Stimulated activated CD8-positive, alpha-beta memory T cell treated with anti-CD3 and anti-CD28 coated beads, Interleukin-12 subunit alpha, Interleukin-12 subunit beta, amount 100 ng/mL, for 24 hours (primary cell): ENCODE data around the gene STBD1.
"Not testable (repeated sequence)": the region's sequence is repeated elsewhere in the genome, so short reads cannot be mapped to it uniquely, and the experiment has no call there.

Experiments used
- DNase-seq: peaks from one replicate; pipeline ENCODE4 v3.0.0-alpha.2; 2020; ENCODE audit errors: extremely low read depth

STBD1 gene

DNA sequence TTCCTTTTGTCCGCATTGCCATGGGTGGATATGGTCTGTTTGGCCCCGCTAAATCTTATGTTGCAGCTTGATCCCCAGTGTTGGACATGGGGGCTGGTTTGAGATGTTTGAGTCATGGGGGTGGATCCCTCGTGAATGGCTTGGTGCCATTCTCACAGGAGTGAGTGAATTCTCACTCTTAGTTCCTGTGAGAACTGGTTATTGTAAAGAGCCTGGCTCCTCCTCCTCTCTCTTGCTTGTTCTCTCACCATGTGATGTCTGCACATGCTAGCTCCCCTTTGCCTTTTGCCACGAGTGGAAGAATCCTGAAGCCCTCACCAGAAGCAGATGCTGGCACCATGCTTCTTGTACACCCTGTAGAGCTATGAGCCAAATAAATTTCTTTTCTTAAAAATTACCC lies 22.6 kb upstream of the STBD1 start:
- no peak for DNase-seq

DNA sequence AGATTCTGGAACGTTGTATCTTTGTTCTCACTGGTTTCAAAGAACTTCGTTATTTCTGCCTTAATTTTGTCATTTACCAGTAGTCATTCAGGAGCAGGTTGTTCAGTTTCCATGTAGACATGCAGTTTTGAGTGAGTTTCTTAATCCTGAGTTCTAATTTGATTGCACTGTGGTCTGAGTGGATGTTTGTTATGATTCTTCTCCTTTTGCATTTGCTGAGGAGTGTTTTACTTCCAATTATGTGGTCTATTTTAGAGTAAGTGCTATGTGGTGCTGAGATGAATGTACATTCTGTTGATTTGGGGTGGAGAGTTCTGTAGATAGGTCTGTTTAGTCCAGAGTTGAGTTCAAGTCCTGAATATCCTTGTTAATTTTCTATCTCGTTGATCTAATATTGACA lies 18.7 kb upstream of the STBD1 start:
- DNase-seq, result not testable (repeated sequence)

DNA sequence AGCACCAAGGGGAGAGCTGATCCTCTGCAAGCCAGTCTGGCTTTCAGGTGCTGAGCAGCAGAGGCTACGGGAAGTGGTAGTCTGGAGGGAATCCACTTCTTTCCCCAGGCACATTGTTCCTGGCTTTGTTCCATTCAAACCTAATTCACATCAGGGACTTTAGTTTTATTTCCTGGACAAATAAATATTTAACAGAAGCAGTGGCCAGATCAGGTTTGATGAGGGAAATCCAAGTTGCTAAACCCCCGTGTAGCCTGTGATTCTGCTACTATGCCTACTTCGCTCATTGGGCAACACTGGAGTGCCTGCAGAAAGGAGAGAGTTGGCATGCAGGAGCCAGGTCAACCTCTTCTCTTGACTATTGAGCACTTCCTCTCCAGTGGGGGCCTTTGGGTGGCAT lies 13.8 kb upstream of the STBD1 start:
- DNase-seq, result no peak

DNA sequence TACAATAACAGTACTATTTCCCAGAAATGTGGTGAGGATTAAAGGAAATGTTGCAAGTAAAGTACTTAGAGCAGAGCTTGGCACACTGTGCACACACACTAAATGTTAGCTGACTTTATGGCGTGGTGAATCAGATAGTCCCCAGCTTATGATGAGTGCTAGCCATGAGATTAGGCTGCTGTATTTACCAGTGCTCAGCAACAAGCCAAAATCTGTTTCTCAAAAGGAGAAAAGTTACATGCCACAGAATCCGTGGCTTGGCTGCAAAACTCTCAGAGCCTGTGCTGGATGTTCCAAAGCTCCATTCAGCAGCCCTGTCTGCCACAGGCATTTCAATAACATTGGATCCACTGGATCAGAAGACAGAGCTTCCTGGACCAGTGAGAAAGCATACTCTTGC lies 12.8 kb upstream of the STBD1 start:
- DNase-seq, result no peak

DNA sequence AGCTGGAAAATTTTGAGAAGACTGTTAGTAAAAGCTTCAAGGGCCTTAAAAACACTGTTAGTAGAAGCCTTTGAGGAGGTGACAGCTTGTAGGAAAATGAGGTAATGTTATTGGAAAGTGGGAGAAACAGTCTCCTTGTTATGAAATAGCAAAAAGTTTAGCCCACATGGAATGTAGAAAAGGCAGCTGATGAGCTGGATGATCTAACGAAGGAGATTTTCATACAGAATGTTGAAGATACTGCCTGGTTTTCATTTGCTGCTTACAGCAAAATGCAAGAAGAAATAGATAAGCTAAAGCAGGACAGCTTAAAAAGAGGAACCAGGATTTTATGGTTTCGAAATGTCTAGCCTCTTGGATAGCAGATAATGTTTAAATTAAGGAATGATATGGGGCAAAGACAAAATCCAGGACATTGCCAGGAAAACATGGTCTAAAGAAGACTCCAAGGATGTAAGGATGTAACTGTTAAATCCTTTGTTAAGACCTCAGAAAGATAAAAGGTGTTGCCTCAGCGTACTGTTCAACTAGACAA lies 10.2 kb upstream of the STBD1 start:
- no peak for DNase-seq

DNA sequence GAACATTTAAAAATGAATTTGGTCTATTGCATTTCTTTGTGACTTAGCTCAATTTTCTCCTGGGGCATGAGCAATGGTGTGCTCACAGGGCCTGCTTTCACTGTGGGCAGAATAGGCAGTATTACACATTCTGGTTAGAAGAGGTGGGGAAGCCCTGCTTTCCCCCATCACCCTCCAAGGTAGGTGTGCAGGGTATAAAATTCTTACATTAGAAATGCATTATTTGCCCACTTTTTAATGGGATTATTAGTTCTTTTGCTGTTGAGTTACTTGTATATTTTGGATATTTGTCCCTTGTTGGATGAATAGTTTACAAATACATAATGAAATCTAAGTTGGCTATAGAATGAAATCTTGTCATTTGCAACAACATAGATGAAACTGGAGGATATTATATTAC lies 8.3 kb upstream of the STBD1 start:
- no peak for DNase-seq

DNA sequence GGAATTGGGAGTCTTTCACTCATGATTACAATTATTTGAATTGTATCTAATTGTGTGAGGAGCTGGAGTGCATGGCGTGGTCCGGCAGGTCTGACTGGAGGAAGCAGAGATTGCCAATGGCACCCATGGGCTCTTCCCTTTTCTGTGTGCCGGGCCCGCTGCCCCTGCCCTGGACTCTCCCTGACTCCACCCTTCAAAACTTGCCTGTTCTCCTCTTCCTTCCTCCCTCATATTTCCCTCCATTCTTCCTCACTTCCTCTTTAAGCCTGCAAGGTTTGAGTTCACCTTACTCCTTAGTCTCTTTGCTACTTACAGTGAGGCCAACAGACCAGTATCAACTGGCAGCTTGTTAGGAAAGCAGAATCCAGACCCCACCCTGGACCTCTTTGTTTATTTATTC lies 6.5 kb upstream of the STBD1 start:
- DNase-seq, result no peak

DNA sequence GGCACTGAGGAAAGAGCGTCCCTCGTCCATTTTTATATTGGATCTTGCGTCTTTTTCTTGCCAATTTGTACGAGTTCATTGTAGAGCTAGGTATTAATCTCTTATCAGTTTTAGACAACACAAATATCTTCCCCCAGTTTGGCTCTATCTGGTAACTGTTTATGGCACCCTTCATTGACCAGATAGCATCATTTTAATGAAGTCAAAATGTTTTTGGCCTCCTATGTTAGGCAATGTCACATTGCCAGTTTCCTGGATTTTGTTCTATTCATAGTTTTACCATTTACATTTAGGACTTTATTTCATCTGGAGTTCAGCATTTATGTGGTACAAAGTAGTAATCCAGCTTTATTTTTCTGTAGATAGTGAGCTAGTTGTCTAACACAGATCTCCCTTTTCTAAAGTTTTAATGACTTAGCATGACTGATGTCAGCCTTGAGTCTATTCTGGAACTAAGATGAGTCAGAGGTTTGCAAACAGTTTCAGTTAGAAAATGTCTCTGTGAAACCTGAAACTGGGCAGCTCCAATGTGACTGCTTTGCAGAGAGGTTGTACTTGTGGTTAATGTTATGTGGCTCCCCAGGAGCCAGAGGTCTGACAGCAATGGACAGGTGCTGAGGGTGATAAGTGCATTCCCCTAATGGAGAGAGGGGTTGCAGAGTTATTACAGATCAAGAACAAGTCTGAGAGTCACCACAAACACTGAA lies 5.3 kb upstream of the STBD1 start:
- DNase-seq, result no peak

DNA sequence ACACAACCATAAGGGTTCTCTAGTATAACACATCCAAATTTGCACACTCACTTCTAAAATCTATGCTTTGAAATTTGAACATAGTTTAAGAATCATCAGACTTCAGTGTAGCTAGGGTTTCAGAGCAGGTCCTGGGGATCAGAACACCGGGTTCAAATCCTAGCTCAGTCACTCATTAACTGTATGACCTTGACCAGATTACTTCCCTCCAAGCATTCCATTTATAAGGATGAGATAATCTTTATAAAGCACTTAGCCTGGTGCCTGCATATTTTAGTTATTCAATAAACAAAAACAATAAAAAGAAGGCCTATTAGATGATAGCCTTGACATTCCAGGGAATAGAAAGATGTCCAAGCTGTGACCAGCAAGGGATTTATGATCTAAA lies 4.8 kb upstream of the STBD1 start:
- DNase-seq, result no peak

DNA sequence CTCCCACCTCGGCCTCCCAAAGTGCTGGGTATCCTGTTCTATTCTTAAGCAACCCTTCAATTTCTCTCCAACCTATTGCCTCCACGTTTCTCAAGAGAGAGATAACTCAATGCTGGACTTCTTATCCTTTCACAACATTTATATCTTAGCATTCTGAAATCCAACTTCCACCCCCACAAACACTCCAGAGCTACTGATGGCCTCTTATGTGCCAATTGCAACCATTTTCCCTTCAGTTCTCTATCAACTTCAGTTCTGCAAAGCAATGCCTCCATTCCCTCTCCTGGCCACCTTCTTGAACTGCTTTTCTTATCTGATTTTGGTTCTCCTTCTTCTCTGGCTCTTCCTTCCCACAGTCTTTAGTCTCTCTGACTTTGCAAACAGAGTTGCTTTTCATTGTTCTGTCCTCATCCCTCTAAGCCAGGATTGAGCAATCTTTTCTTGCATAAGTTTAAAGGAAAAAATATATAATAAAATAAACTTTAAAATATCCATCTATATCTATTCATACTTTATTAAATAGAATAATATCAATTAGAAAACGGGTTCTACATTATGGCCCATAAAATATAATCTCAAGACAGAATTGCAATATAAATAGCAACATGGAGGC lies 3.6 kb upstream of the STBD1 start:
- no peak for DNase-seq

DNA sequence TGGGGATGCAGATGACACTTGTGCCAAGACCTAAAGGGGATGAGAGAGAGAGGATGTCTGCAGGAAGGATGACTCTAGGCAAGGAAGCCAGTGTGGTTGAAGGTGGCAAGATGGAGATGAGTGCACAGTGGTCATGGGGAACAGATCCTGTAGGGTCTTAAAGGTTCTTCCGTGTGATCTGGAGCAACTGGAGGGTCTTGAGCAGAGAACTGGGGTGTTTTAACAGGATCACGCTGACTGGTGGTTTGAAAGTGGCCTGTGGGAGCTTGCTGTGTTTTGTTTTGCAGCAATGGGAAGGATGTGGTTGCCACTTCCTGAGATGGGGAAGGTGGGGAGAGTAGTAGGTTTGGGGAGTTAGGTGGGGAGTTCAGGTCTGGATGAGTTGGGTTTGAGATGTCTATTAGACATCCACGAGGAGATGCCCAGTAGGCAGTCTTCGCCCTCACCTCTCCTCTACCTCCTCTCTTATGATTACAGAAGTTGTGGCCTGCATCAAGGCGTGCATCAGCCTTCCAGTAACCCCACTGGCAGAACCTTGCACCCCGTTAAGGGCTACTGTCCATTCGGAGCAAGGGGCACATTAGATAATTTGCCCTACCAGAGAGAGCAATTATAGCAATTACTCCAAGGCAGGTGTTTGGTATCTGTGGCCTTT lies 1.4 kb upstream of the STBD1 start:
- DNase-seq, result no peak

DNA sequence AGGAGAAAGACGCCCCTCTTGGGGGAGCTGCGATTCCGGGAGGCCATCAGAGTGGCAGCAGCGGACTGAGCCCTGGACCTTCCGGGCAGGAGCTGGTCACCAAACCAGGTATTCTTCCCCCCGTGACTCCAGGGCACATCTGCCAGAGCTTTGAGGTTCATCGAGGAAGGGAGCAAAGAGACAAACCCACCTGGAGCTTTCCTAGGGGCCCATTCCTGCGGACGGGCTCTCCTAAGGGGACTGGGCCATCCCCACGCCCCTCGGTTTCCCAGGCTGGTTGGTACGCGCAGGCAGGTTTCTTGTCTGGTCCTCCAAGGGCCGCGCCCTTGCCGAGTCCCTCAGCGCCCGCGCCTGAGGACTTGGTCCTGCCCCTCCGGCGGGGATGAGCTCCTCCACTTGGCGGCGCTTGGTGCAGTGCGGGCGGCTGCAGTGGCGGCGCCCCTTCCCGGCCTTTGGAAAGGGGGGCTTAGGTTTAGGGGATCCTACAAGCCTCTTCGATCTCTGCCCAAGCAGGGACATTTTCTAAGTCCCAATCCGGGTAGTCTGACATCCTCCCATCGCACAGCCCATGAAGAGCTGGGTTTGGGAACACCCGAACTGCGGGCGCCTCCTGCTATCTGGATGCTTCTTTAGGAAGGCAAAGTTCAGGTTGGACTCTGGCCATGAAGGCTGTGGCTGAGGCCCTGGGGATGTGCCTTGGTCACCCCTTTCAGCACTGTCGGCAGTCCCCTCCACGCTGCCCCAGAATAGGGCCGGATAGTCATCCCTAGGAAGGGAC lies 538 bp downstream of the STBD1 start:
- DNase-seq, result no peak

DNA sequence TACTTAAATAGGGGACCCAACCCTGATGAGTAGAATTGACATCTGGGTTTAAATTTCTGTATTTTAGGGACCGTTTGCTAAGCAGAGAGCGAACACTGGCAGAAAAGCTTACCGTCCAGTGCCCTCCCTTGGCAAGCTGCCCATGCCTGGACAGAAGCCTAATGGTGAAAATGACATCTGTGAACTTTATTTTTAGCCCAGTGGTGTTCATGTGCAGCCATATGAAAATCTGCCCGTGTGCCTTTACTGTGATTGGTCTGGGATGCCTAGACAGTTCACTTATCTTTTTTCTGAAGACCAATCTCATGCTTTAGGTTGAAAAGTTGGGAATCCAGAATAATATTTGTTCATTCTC lies 1.1 kb downstream of the STBD1 start:
- no peak for DNase-seq

DNA sequence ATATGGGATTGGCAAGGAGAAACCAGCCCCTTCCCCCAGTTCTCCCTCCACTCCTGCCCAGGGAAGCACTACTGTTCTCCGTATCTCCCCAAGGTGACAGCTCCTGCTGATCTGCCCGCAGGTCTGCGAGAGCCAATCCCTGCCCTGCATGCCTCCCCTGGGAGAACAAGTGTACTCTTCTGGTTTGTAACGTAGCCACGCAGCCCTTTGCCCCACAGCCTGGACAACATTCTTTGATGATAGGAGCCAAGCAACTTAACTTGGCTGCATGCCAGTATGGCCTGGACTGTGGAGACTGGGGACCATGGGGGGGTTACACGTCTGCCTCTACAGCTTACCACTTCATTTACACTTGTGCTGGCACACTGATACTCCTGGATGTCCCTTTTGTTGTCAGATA lies 2.0 kb downstream of the STBD1 start:
- DNase-seq, result no peak

DNA sequence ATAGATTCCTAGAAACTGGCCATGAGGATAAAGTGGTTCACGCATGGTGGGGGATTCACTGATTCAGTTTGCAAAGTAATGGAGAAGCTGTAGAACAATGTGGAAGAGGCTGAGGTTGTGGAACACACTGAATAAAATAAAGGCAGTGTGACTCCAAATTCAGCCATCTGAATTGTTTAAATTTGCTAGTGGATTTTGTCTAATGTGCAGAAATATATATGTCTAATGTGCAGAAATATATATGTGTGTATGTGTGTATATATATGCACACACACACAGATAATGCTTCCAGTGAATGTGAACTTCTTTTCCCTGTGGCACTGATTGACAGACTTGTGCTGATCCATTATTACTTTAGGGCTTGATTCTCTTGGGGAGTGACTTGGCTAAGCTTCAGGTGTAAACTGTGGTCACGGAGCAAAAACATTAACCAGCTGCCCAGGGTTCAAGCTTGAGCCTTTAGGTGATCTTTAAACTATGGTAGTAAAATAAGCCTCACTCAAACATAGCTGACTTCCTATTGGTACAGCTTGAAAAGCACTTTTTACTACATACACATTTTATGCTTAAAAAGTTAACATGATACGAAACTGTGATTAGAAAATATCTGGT lies 3.5 kb downstream of the STBD1 start:
- DNase-seq, result no peak

DNA sequence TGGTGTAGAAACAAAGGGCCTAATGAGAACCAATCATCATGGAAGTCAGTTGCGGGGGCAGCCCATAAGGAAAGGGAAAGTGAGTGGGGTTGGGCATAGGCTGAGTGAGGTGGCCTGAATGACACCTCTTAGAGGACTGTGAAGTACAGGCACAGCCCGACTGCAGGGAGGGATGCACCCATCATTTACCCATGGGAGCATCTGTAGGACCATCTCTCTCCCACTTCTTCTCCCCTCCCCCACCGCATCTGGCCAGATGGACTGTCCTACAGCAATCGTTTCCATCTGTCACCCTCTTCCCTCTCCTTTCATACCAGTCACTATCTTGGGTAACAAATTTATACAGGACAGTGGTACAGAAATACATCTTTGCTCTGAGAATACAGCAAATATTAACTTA lies 4.2 kb downstream of the STBD1 start:
- DNase-seq, result no peak

DNA sequence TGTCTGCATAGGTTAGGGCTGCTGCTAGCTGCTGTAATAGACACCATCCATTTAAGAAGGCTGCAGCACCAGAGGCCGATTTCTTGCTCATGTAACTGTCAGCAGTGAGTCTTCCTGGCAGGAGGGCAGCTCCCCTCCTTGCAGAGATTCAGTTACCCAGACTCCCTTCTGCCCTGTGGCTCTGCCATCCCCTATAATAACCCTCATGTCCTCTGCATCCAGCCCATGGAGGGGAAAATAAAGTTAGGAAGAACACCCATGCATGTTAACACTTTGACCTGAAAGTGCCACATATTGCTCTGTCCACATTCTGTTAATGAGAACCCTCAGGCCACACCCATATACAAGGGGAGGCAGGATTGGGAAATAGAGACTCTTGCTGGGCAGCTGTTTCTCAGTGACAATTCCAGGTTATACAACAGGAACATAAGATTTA lies 5.4 kb downstream of the STBD1 start:
- no peak for DNase-seq

DNA sequence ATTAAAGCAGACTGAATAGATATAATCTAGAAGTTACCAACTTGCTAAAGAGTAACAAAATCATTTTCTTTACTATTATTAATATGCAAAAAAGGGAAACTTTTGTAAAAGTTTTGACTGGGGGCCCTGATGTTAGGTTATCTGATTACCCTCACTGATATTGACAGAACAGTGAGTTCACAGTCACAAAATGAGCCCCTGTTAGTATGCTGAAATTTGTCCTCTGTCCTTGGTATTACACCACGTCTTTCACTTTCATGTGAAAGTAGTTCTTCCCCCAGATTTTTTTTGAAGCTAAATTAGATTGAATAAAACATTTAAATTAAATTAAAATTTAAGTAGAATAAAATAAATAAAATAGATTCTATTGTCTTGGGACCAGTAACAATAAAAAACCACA lies 5.9 kb downstream of the STBD1 start:
- DNase-seq, result no peak

DNA sequence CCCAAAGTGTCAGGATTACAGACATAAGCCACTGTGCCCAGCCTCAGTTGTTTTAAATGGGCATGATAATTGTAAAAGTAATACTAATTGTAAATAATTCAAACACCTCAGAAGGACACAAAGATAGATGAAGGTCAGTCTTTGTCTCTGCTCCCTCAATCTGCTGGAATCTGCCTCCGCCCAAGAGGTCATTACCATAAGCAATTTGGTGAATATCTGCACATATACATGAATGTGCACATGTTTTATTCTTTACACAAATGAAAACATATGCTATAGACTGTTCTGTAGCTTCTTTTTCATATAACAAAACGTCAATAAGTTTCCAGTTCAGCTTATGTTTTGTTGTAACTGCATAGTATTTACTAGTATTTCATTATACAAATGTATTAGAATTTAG lies 7.0 kb downstream of the STBD1 start:
- no peak for DNase-seq

DNA sequence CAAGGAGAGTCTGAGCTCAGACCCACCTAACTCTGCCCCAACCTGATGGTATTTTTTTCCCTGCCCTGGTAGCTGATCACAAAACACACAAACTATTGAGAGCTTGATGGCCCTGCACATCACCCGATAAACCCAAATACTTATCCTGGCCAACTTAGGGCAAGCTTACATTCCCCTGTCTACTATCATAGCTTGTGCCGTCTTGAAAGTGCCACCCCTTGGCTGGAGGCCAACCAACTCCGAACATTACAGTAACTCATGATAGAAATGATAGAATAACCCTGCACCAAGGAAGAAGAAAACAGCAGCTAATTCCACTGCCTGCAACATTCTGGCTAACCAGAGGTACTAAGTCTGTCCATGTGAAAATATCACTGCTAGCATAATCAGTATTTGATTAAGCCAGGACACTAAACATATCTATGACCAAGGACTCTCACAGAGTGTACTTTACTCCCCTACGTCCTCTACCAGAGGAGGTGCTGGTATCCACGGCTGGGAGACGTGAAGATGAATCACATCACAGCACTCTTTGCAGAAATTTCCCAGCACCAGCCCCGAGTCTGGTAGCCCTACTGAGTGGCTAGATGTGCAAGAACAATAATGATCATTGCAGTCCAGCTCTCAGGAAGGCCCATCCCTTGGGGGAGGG lies 8.9 kb downstream of the STBD1 start:
- DNase-seq, result no peak

DNA sequence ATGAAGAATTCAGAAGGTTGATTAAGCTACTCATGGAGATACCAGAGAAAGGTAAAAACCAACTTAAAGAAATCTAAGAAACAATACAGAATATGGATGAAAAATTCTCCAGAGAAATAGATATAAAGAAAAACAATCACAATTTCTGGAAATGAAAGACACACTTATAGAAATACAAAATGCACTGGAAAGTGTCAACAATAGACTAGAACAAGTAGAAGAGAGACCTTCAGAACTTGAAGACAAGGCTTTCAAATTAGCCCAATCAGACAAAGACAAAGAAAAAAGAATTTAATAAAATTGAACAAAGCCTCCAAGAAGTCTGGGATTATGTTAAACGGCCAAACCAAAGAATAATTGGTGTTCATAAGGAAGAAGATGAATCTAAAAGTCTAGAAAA lies 9.6 kb downstream of the STBD1 start:
- no peak for DNase-seq

DNA sequence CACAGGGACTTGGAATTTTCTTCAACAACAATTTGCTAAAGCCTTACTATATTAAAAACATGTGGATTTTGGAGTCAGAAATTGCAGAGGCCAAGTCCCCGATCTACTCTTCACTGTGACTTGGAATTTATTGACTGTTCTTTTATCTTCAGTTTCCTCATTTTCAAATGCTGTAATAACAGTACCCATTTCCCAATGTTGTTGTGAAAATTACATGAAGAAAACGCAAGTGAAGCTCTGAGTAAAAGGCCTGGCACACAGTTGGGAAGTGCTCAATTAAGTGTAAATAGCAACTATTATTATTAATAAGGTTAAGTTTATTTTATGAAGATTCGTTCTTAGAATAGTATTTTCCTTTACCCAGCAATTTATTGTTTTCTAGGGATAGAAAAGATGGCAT lies 15.7 kb downstream of the STBD1 start:
- no peak for DNase-seq
